NCI-H446 treated with DMSO at 0.1 percent for 48 hours (cell line): ENCODE results near the gene ITIH2.
"Not testable (repeated sequence)": the region's sequence is repeated elsewhere in the genome, so short reads cannot be mapped to it uniquely, and the experiment has no call there.

Experiments used
- DNase-seq: peaks from one replicate; lab custom pipeline; 2025; lab: John Stamatoyannopoulos, UW

Gene ITIH2, protein sequence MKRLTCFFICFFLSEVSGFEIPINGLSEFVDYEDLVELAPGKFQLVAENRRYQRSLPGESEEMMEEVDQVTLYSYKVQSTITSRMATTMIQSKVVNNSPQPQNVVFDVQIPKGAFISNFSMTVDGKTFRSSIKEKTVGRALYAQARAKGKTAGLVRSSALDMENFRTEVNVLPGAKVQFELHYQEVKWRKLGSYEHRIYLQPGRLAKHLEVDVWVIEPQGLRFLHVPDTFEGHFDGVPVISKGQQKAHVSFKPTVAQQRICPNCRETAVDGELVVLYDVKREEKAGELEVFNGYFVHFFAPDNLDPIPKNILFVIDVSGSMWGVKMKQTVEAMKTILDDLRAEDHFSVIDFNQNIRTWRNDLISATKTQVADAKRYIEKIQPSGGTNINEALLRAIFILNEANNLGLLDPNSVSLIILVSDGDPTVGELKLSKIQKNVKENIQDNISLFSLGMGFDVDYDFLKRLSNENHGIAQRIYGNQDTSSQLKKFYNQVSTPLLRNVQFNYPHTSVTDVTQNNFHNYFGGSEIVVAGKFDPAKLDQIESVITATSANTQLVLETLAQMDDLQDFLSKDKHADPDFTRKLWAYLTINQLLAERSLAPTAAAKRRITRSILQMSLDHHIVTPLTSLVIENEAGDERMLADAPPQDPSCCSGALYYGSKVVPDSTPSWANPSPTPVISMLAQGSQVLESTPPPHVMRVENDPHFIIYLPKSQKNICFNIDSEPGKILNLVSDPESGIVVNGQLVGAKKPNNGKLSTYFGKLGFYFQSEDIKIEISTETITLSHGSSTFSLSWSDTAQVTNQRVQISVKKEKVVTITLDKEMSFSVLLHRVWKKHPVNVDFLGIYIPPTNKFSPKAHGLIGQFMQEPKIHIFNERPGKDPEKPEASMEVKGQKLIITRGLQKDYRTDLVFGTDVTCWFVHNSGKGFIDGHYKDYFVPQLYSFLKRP

DNA sequence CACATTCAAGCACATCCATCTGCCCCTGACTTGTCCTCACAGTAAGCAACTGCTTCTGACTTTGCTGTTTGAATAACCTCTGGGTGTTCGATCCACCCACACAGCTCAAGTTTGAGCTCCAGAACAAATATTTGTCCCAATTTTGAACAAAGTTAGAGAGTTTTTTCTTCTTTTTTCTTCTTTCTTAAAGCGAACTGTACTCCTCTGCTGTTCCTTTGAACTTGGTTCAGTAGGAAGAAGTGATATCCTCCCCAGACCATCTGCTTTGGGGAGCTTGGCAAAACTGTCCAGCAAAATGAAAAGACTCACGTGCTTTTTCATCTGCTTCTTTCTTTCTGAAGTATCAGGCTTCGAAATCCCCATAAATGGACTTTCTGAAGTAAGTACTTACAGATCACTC is at the start of gene ITIH2:
Gene ITIH2 (plus strand): TSS at position 177 of the 400 bp plus-strand sequence. CDS start 119 bp downstream, at position 296.
- DNase-seq = no peak

DNA sequence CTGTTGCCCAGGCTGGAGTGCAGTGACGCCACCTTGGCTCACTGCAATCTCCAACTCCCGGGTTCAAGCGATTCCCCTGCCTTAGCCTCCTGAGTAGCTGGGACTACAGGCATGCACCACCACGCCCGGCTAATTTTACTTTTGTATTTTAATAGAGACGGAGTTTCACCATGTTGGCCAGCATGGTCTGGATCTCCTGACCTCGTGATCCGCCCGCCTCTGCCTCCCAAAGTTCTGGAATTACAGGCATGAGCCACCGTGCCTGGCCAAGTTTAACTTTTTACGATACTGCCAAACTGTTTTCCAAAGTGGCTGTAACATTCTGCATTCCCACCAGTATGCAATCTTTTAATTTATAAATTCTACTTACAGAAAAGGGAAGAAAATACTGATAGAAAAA is 46.0 kb upstream of the ITIH2 start:
- not testable (repeated sequence) for DNase-seq

DNA sequence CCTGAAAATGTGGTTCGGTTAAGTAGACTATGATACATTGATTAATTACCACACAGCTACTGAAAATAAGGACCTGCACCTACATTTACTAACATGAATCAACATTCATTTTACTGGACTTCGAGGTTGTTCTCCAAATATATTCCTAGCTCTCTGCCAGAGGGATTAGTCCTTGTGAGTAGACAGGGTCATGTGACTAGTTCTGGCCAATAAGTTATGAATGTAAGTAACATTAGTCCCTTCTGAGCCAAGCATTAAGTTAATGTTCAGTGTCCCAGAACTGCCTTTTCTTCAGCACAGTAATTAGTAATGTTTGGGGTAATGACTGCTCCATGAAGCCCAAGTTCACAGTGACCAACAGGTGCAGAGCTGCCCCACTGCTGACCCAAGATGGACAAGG is 45.6 kb upstream of the ITIH2 start:
- no peak for DNase-seq

DNA sequence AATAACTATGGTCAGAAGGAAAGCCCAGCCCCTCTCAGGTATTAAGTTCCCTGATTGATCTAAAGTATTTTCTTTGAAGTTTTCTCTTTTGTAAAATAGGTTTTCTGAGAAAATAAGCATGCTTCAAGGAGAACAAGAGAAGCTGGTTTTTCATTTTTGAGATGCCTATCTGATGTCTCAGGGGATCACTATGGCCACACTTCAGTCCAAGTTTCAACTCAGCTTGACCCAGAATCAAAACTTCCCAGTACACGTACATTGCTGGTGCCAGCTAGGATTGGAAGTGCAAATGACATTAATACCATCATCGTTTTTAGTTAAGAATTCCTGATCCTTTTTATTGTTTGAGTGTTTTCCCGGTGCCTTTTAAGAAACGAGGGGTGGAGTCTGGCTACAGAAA is 43.6 kb upstream of the ITIH2 start:
- no peak for DNase-seq

DNA sequence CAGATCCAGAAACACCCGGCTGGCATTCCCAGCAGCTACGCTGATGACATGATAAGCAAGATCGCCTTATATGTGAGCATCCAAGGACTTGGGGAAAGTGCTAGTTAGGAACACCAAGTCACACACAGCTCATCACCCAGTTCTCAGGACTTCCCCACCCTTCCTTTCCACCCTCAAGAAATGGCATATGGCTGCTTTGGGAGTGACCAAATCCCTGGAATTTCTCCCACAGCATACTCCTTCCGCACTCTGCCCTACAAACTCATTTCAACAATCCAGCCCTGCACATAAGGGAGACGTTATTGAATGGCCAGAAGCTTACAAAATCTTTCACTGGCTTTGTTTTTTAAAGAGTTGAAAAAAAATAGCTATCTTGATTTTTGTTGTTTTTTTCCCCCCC is 40.6 kb upstream of the ITIH2 start:
- no peak for DNase-seq

DNA sequence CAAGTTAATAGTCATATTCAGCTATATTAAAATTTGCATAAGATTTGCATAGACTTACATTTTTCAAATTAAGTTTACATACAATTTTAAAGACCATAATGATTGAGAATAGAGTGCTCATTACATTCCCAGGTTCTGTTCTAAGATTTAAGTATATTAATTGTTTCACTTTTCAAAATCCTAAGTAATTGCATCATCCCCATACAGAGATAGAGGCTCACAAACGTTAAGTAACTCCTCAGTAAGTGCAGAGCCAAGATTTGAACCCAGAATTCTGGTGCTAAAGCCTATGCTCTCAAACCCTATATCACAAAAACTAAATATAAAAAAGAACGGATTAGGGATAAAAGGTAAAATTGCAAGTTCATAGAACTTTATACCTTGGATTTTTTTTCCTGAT is 38.4 kb upstream of the ITIH2 start:
- DNase-seq = no peak

DNA sequence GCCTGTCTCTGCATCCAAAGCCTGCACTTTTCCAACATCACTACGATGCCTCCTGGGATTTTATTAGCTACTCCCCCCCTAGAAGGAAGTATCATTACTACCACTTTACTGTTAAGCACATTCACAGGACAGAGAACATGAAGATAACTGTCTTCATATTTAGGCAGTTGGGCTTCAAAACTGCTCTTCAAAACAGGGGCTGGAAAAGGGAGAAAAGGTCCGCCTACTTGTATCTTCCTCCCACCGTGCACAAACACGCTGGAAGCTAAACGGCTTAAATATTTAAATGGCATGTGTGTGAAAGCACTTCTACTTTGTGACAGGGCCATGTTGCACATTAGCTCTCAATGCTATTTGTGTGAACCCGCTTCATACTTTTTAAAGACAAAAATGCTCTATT is 37.3 kb upstream of the ITIH2 start:
- no peak for DNase-seq

DNA sequence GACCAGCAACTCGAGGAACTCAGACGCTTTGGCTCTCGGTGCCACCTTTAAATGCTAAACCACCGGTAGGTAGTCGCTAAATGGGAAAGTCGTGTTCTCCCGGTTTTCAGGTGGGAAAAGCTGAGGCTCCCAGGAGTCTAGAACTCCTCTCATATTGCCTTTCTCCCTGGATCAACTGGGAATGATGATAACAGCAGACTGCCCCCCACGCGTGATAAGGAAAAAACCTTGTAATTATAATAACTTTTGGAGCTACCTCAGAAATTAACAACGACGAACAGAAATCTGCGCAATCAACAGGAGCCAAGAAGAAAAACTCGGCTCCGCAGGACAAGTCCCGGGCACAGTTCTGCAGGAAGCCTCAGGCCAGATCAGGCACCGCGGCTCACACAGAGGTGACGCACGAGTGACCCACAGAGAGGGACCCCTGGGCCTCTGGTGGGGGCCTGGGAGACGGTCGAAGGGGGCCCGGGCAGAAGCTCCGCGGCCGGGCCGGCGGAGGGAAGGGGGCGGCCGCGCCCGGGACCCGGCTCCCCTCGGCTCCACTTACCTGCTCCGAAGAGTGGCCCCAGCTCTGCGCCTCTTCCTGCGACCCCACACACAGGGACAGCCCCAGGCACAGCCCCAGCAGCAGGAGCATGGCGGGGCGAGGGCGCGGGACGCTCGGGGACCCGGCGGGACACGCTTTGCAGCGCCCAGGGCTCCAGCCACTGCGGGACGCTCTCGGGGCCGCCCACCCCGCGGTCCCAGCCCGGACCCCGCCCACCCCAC is 36.7 kb upstream of the ITIH2 start, which contains the start of gene ITIH5:
Gene ITIH5 (minus strand): TSS at position 714 of the 771 bp plus-strand sequence. CDS start 74 bp downstream, at position 640.
- DNase-seq = no peak

DNA sequence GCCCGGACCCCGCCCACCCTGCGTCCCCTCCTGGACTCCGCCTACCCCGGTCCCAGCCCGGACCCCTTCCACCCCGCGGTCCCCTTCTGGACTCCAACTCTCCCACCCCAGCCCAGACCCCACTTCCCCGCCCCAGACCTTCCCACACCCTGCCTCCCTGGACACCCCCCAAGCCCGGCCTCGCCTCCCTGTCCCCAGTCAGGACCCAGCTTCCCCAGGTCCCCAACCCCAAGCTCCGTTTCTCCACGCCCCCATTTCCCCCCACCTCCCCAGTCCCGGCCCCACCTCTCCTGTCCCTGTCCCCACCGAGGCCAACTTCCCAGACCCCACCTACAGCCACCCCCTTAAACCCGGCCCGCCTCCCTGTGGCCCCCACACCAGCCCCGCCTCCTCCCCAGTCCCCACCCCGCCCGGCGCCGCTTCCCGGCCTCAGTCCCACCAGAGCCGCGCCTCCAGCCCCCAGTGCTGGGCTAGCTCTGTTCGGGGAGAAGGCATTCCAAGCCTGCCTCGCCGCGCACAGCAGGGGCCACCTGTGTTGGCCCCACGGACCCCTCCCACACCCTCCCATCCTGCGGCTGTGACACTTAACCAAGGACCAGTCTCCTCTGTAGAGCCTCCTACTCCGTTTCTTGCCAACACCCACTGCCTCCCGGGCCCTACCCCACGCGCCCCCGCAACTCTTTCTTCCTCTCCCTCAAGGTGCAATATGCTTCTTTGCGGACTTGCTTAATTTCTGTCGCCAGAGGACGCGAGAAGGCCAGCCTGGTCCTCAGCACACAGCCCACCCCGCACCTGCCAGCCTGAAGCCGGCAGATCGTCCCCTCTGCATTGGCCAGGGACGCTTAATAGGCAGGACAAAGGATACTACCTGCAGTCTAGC is 35.6 kb upstream of the ITIH2 start:
- no peak for DNase-seq

DNA sequence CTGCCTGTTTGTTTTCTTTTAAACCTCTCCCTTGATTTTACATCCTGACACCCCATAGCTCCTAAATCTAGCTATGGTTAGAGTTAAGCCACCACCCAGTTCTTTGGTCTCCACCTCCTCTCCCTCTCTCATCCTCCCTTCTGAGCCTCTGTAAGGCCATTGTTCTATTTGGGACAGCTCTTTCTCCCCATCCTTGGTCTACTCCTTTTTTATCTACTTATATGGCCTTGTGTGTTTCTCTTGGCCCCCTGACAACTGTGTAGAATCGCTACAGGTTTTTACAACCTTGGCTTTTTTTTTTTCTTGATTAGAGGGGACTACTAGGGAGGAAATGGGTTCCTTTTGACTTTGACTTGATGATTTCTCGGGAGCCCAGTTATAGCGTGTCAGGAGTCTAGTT is 33.0 kb upstream of the ITIH2 start:
- no peak for DNase-seq

DNA sequence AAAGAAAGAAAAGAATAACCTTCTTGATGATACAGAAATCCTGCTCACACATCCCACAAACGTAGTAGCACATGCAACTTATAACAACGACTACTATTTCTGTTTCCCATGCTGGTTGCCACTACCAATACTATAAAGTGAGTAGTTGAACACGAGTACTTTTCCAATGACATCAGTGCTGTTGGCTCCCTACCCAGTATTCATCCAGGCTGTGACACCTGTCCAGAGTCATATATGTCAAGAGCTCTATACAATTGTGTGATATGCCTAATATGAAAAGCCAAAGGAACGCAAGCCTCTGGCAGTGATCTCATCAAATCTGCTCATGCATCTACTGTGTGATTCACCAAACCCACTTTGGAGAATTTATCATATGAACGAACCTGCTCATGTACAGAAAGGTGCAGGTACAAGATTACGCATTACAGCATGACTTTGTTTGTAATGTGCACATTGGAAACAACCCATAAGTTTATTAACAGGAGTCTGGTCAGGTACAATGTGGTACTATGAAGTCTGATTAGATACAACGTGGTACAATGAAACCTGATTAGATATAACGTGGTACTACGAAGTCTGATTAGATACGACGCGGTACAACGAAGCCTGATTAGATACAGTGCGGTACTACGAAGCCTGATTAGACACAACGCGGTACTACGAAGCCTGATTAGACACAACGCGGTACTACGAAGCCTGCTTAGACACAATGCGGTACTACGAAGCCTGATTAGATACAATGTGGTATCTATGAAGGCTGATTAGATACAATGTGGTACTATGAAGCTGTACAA is 30.6 kb upstream of the ITIH2 start:
- DNase-seq = no peak

DNA sequence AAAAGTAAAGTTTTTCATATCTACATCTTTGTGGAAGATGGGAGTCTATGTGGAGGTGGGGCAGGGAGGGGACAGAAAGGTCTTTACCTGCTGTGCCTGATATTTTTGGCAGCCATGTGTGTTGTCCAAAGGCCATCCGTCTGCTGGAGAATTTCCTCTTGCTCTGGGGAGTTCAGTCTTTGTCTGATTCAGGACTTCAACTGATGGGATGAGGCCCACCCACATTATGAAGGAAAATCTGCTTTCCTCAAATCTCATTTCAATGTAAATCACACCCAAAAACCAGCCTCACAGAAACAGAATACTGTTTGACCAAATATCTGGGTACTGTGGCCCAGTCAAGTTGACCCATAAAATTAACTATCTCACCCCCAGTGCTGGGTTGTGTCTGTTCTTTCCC is 23.9 kb upstream of the ITIH2 start:
- DNase-seq = no peak

DNA sequence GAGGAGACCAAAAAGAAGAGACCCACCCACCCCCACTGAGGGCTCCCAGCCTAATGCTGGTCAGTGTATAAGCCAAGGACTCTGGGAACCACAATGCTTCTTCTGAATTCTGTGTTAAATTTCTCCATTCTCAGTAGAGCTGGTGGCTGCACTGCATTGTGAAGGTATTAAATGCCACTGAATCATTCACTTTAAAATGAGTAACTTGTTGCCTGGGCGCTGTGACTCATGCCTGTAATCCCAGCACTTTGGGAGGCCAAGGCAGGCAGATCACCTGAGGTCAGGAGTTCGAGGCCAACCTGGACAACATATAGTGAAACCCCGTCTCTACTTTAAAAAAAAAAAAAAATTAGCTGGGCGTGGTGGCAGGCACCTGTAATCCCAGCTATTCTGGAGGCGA is 23.0 kb upstream of the ITIH2 start:
- not testable (repeated sequence) for DNase-seq

DNA sequence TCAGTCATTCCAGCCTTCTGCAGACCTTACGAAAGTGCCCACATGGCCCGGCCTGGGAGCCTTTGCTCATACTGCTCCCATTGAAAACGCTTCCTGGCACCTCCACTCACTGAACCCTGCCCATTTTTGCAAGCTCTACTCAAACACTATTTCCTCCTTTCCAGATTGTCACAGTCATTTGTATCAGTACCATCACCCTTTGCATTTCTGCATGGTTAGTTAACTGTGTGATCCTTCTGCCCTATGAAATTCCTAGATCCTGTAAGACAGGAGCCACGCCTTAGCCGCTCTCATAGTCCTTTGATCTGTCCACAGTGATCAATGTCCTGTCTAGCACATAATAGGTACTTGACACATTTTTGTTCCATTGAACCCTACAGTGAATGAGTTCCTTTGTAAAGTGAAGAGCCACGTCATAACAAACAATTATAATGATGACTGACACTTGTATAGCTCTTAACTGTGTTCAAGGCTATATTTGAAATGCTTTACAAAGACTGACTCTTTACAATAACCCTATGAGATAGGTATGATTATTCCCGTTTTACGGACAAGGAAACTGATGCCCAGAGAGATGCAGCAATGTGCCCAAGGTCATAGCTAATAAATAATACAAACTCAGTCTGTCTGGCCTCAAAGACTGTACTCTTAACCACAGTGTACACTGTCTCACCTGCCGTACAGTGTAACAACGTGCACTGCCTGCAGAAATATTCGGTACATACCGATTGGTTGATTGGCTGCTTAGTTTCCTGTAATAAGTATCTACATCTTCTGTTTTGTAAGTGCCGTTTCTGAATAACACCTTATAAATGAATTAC is 16.6 kb upstream of the ITIH2 start:
- no peak for DNase-seq

DNA sequence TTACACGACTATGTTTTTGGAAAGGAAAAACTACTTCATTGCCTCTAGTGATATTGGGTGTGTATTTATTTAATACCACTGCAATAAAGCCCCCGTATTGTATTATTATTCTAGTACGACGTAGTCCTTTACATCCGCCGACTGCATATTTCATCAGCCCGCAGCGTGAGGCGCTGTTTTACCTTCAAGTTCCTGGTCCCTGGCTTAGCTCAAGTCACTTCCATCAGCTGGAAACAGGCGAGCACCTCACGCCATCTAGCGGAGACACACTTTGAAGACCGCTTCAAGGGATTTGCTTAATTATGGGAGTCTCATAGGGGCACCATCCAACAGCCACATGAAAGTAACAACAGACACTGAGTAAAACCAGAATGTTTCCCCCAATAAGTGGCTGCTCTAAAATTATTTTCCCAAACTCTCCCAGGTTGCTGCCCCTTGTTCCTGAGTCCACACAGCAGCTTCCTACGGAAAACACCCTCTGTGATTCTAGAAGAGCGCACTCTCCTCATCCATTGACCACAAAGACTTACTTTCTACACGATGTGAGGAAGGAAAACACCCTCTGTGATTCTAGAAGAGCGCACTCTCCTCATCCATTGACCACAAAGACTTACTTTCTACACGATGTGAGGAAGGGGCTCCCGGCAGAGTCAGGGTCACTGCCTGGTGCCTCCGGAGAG is 15.7 kb upstream of the ITIH2 start:
- DNase-seq = peak; percentile 39

DNA sequence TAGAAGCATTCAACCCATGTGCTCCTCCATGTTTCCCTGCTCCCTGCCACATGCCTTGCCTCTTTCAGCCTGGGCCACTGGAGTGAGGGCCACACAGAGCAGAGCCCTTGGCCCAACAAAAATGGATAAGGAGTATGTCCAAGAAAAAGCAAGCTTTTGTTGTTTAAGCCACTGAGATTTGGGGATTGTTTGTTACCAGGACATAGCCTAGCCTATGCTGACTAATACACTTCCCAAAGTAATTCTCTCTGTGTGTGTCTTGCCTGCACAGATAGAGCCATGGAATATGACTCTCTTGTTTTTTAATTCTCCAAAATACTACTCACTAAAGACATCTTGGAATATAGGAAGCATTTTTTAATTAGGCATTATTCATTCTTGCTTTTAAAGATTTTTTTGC is 13.5 kb upstream of the ITIH2 start:
- no peak for DNase-seq

DNA sequence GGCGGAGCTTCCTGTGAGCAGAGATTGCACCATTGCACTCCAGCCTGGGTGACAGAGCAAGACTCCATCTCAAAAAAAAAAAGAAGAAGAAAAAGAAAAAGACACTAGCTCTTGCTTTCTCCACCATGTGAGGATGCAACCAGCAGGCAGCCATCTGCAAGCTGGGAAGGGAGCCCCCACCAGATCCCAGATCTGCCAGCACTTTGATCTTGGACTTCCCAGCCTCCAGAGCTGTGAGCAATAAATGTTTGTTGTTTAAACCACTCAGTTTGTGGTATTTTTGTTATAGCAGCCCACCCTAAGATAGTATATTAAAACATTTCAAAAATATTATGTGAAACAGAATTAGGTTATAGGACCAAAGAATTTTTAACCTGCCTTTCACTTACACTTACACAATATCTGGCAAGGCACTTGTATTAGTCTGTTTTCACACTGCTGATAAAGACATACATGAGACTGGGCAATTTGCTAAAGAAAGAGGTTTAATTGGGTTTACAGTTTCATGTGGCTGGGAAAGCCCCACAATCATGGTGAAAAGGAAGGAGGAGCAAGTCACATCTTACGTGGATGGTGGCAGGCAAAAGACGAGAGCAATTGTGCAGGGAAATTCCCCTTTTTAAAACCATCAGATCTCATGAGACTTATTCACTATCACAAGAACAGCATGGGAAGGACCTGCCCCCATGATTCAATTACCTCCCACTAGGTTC is 12.1 kb upstream of the ITIH2 start:
- not testable (repeated sequence) for DNase-seq

DNA sequence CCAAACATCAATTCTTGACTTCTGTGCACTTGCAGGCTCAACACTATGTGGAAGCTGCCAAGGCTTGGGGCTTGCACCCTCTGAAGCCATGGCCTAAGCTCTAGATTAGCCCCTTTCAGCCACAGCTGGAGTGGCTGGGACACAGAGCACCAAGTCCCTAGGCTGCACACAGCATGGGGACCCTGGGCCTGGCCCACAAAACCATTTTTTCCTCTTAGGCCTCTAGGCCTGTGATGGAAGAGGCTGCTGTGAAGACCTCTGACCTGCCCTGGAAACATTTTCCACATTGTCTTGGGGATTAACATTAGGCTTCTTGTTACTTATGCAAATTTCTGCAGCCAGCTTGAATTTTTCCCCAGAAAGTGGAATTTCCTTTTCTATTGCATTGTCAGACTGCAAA is 10.7 kb upstream of the ITIH2 start:
- not testable (repeated sequence) for DNase-seq
